ENCODE data around the gene RAC3.

The RAC3 gene

GRCh38 chr17:82058230-82058854 lies 26.9 kb downstream of the RAC3 start:
- no peak for DNase-seq

DNA sequence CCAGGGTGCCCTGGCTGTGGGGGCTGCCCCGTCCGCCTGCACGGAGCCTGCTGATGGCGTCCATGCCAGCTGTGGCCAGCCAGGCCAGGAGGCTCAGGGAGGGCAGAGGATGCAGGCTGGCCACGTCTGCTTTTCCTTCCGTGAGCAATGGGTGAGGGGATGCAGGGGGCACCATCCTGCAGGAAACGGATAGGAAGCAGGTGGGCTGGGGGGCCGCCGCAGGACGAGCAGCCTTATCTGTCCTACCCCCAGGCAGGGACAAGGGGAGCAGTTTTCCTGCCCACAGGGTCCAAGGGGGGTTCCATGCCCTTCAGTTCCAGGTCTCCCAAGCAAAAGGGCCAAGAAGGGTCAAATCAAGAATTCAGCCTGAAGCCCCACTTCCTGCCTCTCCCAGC lies 27.4 kb downstream of the RAC3 start:
- DNase-seq = no peak

- DNase-seq = no peak
These were observed 28.0 kb downstream of the RAC3 start for GRCh38 chr17:82059272-82060000.

GRCh38 chr17:82060001-82060380 lies 28.5 kb downstream of the RAC3 start:
- DNase-seq = no peak

DNA sequence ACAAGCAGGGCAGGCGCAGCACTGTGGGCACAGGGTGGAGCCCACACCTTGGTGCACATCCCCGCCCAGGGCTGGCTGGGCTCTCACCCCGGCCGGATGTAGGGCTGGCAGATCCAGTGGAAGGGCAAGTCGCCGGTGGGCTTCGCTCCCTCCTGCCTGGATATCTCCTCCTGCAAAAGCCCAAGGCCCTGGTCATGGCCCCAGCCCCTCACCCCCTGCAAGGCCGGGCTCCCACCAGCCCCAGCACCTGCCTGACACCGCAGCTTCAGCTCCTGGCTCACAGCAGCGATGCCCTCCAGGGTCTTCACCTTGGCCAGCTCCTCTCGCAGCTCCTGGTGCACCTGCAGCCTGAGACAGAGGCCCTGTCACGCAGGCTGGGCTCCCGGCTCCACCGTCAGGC lies 29.1 kb downstream of the RAC3 start:
- no peak for DNase-seq

GRCh38 chr17:82061047-82061925 lies 29.8 kb downstream of the RAC3 start:
- no peak for DNase-seq

DNA sequence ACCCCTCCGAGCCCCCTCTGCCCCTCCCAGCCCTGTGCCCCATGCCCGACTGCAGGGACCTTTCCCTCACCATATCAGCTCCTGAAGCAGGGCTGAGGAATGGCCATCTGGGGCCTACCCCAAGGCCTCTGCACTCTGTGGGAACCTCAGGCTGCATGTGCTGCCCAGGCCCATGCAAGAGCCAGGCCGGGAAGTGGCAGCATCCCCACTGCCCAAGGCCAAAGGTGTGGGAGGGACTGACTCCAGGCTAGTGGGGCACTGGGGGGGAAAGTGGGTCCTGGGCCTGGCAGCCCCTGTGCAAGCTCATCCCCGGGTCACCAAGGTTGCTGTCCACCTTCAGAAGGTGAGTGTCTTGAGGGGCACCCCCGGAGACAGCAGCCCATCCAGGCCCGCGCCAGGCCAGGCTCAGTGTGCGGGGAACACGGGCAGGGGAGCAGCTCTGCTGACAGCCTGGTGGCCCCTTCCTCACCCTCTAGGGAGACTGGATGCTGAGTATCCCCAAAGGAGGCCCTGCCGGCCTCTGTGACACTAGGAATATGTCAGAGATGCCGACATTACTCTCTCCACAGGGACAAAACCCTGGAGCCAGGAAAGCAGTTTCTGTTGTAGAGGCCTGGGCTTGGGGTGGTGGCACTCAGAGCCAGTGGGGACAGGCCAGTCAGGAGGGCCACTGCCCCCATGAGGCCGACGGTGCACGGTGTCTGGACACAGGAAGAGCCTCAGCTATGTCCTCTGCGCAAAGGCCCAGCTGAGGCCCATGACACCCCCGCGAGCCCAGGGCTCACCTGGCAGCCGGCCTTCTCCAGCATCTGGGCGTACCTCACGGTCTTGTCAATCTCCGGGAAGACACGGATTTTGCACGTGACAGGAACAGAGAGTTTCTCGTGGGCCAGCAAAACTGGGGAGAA lies 30.9 kb downstream of the RAC3 start:
- DNase-seq = no peak

DNA sequence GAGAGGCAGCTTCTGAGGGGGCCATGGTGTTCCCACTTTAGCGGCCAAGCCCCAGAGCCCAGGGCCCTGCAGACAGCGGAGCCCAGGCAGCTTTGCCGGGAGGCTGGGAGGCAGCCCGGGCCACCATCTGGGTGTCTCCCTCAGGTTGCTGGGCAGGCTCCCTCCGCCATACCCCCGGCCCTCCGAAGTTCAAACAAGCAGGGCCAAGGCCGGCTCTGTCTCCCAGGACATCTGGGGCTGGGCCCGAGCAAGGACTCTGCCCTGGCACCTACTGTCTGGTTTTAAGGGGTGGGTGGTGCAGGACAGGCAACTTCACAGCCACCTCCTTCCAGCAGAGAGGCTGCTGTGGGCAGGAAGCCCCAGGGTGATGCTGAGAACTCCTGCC lies 31.5 kb downstream of the RAC3 start:
- DNase-seq = no peak

GRCh38 chr17:82063424-82064415 lies 32.2 kb downstream of the RAC3 start:
- no peak for DNase-seq

DNA sequence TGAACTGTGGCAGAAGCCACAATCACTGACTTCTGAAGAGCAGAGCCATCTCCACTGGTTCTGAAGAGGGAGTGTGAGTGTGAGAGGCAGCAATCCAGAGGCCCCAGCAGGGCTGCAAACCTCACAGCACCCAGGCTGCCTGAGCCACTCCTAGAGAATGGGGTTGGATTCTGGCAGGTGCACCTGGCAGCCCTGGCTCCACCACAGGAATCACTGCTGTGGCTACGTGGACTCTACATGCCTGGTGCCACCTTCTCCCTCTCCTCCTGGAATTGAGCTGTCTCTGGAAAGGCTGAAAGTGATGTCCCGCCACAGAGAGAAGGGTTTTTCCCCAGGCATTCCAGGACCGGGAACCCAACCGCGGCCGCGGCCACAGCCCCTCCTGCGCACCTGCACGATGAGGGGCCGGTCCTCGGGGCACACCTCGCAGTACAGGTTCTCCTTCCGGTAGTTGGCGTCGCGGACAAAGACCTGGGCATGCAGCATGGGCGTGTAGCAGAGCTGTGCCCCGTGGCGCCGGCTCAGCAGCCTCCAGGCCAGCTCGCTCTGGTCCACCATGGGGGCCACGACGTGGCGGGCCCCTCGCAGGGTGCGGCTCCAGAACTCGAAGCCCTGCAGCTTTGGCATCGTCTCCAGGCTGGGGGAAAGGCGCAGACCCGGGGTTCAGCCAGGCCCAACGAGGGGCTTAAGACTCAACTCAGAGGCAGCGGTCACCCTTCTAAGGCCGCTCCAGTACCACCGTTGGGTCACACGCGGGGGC lies 33.1 kb downstream of the RAC3 start:
- no peak for DNase-seq

DNA sequence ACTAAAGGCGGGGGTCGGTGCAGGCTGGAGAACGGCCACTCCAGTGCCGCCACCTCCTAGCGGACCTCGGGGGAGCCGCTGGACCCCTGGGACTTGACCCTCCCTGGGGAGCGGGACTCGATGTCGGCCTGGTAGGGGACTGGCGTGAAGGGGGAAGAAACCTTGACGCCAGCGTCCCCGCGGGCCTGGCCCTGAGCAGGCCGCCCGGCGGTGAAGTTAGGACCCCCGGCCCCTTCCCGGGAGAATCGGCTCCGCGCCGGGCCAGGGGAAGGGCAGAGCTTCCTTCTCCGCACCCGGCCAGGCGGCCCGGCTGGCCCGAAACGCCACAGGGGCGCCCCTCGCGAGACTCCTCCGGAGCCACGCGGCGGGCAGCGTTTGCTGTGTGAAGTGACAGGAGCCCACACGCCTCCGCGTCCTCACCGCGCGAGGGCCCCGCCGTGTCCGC lies 33.7 kb downstream of the RAC3 start:
- no peak for DNase-seq

DNA sequence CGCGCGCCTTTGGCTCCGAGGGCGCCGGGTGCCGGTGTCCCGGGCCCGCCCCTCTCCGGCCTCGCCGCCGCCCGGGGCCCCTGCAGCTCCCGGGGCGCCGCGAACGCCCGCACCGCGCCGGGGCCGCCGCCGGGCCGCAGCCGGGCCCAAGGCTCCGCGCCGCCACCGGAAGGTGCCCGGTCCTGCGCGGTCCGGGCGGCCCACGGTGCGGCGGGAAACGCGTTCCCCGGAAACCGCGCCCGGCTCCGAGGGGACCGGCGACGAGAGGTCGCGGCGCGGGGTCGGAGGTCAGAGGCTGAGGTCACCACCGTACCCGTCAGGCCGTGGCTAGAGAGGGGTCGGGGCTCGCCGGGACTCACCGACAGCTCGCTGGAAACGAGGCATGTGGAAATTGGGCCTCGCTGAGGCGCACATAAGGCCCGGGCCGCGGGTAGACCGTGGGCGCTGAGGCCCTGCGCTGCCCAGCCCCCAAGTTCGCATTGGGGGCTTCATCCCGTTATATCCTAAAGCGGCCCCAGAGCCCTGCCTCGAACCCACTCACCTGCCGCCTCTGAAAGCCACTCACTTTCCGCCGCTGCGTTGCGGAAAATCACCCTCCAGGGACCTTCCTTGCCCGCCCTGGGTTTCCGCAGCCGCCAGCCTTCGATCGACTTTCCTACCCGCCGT lies 34.3 kb downstream of the RAC3 start, which contains the start of gene DUS1L:
DUS1L (minus strand) TSS at position 167 of the 666 bp plus-strand sequence. CDS start 745 bp downstream, outside the sequence.
- peak; percentile 60 for DNase-seq

- DNase-seq = no peak
These were observed 39.1 kb downstream of the RAC3 start for GRCh38 chr17:82070611-82071010.

- no peak for DNase-seq
These were observed 41.3 kb downstream of the RAC3 start for GRCh38 chr17:82072827-82073226.

GRCh38 chr17:82073446-82073845 lies 42.0 kb downstream of the RAC3 start:
- DNase-seq = no peak

DNA sequence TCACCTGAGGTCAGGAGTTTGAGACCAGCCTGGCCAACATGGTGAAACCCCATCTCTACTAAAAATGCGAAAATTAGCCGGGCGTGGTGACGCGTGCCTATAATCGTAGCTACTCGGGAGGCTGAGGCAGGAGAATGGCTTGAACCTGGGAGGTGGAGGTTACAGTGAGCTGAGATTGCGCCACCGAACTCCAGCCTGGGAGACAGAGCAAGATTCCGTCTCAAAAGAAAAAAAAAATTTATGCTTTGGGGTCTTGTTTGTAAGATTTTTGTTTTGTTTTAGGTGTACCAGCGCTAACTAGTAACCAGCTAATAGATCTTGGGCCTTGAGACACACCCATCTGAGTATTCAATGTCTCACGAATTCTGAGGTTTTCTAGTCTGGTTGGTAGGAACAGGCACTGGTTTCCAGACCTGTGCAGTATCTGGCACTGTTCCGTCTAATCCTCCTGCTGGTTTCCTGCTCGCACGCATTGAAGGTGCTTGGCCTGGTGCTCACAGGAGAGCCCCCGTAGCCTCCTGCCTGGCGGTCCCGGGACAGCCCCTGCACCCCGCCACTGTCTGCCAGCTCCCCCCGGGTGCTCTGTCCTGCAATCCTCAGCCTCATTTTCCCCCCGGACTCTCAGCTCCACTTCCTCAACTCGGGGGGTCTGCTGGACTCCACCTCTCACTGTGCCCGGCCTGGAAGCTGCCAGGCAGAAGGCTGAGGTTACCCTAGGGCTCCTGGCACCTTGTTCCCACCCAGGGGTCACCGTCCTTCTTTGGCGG lies 44.7 kb downstream of the RAC3 start:
- no peak for DNase-seq

DNA sequence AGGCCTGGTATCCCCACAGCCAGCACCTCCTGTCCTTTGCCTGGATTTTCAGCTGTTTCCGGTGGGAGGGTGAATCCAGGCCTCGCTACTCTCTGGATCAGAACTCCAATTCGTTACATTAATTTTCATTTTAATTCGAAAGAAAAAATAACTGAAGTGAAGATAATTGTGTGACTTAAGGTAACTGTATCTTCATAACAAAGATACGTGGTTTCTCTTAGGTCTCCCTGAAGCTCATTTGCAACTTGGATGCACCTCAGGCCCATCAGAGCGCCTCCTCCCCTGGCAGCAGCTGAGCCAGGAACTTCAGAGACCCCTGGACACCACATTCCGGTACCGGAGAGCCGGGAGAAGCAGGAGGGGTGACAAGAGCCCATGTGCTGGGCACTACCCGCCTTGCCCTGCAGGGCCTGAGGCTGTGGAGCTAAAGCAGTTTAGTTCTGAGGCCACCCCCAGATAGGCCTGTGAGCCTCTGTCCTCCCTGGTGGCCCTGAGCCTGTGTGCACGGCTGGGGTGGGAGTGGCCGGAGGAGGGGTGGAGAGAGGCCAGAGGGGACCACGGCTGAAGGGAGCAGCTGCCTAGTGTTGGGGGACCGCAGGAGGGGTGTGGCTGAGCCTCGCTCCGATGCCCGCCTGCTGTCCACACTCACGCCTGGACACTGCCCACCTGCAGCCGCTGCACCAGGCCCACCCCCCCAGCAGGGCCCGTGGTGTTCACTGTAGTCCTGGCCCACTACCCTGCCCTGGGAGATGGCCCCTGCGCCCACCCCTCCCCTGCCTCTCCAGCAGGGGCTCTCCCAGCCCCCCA lies 45.5 kb downstream of the RAC3 start:
- DNase-seq = no peak
